HUES48 (cell line): ENCODE results near the gene TBC1D1.

Experiments used
- H3K27ac ChIP-seq: one replicate; pipeline ENCODE4 v1.7.0; 2013; ENCODE audit warnings: low read depth, low read length, inconsistent platforms
- H3K27me3 ChIP-seq: 2 replicates; pipeline ENCODE4 v1.6.1; 2013; ENCODE audit warnings: mild to moderate bottlenecking, low read length; ENCODE audit not compliant: control insufficient read depth, insufficient read depth
- H3K36me3 ChIP-seq: 2 replicates; pipeline ENCODE4 v1.6.1; 2013; ENCODE audit warnings: low read length; ENCODE audit not compliant: control insufficient read depth, insufficient read depth
- H3K4me1 ChIP-seq: 2 replicates; pipeline ENCODE4 v1.6.1; 2013; ENCODE audit warnings: mild to moderate bottlenecking, low read length; ENCODE audit not compliant: control insufficient read depth, insufficient read depth
- H3K4me3 ChIP-seq: 2 replicates; pipeline ENCODE4 v1.5.1; 2013; ENCODE audit warnings: mild to moderate bottlenecking, low read depth, low read length
- H3K9ac ChIP-seq: 2 replicates; pipeline ENCODE4 v1.6.1; 2013; ENCODE audit warnings: mild to moderate bottlenecking, low read depth, low read length, moderate library complexity
- H3K9me3 ChIP-seq: 2 replicates; pipeline ENCODE4 v1.6.1; 2013; ENCODE audit warnings: low read length; ENCODE audit not compliant: control insufficient read depth, insufficient read depth

The TBC1D1 gene

GRCh38 chr4:37865450-37865849 lies 25.4 kb upstream of the TBC1D1 start:
- H3K9me3 ChIP-seq: no peaks in the 10 kb centered on the region
- H3K36me3 ChIP-seq: peaks cover 13% of the 10 kb centered on the region
- H3K4me1 ChIP-seq: no peaks in the 10 kb centered on the region
- H3K27me3 ChIP-seq: no peaks in the 10 kb centered on the region
- H3K9ac ChIP-seq: no peak overlapping the region
- H3K27ac ChIP-seq: no peak overlapping the region
- H3K4me3 ChIP-seq: no peak overlapping the region

- Histone ChIP-seq H3K4me1 (no peaks in the 10 kb centered on the region), H3K4me3 (no peak overlapping the region), H3K27ac (no peak overlapping the region), H3K27me3 (no peaks in the 10 kb centered on the region), H3K9me3 (no peaks in the 10 kb centered on the region), H3K9ac (no peak overlapping the region), H3K36me3 (peaks cover under 1% of the 10 kb centered on the region)
These were observed 23.8 kb upstream of the TBC1D1 start for GRCh38 chr4:37867102-37867501.

- no peaks in the 10 kb centered on the region for H3K4me1 ChIP-seq
- no peak overlapping the region for H3K4me3 ChIP-seq
- no peaks in the 10 kb centered on the region for H3K9me3 ChIP-seq
- H3K36me3 ChIP-seq: no peaks in the 10 kb centered on the region; the same call in 1 of the 2 replicates
- no peak overlapping the region for H3K9ac ChIP-seq
- H3K27me3 ChIP-seq: no peaks in the 10 kb centered on the region
- H3K27ac ChIP-seq: no peak overlapping the region
These were observed 22.6 kb upstream of the TBC1D1 start for GRCh38 chr4:37868238-37868637.

GRCh38 chr4:37872310-37872988 lies 18.4 kb upstream of the TBC1D1 start:
- Histone ChIP-seq H3K4me1 (no peaks in the 10 kb centered on the region), H3K9me3 (no peaks in the 10 kb centered on the region), H3K27me3 (no peaks in the 10 kb centered on the region), H3K4me3 (no peak overlapping the region), H3K36me3 (no peaks in the 10 kb centered on the region), H3K9ac (no peak overlapping the region), H3K27ac (no peak overlapping the region)

- Histone ChIP-seq H3K27me3 (no peaks in the 10 kb centered on the region), H3K27ac (no peak overlapping the region), H3K9me3 (no peaks in the 10 kb centered on the region), H3K4me1 (no peaks in the 10 kb centered on the region), H3K4me3 (no peak overlapping the region), H3K36me3 (no peaks in the 10 kb centered on the region), H3K9ac (no peak overlapping the region)
These were observed 17.5 kb upstream of the TBC1D1 start for GRCh38 chr4:37873386-37873785.

- H3K27ac ChIP-seq: no peak overlapping the region
These were observed 14.7 kb upstream of the TBC1D1 start for GRCh38 chr4:37876156-37876555.

GRCh38 chr4:37879365-37879764 lies 11.5 kb upstream of the TBC1D1 start:
- Histone ChIP-seq H3K4me3 (no peak overlapping the region), H3K36me3 (no peaks in the 10 kb centered on the region), H3K27ac (no peak overlapping the region), H3K4me1 (no peaks in the 10 kb centered on the region), H3K27me3 (no peaks in the 10 kb centered on the region), H3K9me3 (no peaks in the 10 kb centered on the region), H3K9ac (no peak overlapping the region)

More at GRCh38 chr4:37876156-37876555, 14.7 kb upstream of the TBC1D1 start:
- Histone ChIP-seq H3K9me3 (no peaks in the 10 kb centered on the region), H3K4me3 (no peak overlapping the region), H3K9ac (no peak overlapping the region), H3K36me3 (no peaks in the 10 kb centered on the region), H3K27me3 (no peaks in the 10 kb centered on the region), H3K4me1 (no peaks in the 10 kb centered on the region)

- Histone ChIP-seq H3K4me3 (no peak overlapping the region), H3K27ac (no peak overlapping the region), H3K27me3 (no peaks in the 10 kb centered on the region), H3K9me3 (no peaks in the 10 kb centered on the region), H3K36me3 (no peaks in the 10 kb centered on the region), H3K4me1 (no peaks in the 10 kb centered on the region), H3K9ac (no peak overlapping the region)
These were observed 9.1 kb upstream of the TBC1D1 start for GRCh38 chr4:37881811-37882210.

- no peak overlapping the region for H3K9ac ChIP-seq
- H3K9me3 ChIP-seq: no peaks in the 10 kb centered on the region
- no peak overlapping the region for H3K4me3 ChIP-seq
- no peak overlapping the region for H3K27ac ChIP-seq
- H3K27me3 ChIP-seq: peaks cover 7% of the 10 kb centered on the region
- no peaks in the 10 kb centered on the region for H3K36me3 ChIP-seq
- no peaks in the 10 kb centered on the region for H3K4me1 ChIP-seq
These were observed 8.1 kb upstream of the TBC1D1 start for GRCh38 chr4:37882665-37883296.

GRCh38 chr4:37884855-37885487 lies 5.9 kb upstream of the TBC1D1 start:
- H3K36me3 ChIP-seq: no peaks in the 10 kb centered on the region

GRCh38 chr4:37885496-37885895 lies 5.4 kb upstream of the TBC1D1 start:
- H3K4me1 ChIP-seq: 0 out of 2 replicates have a peak, but pooled peaks cover 7% of the 10 kb centered on the region
- H3K27ac ChIP-seq: no peak overlapping the region
- H3K4me3 ChIP-seq: no peak overlapping the region
- no peaks in the 10 kb centered on the region for H3K9me3 ChIP-seq
- peaks cover 34% of the 10 kb centered on the region for H3K27me3 ChIP-seq
- H3K9ac ChIP-seq: no peak overlapping the region
- no peaks in the 10 kb centered on the region for H3K36me3 ChIP-seq

More at GRCh38 chr4:37884855-37885487, 5.9 kb upstream of the TBC1D1 start:
- H3K4me1 ChIP-seq: 0 out of 2 replicates have a peak, but pooled peaks cover 2% of the 10 kb centered on the region
- H3K4me3 ChIP-seq: no peak overlapping the region
- H3K9ac ChIP-seq: no peak overlapping the region
- peaks cover 28% of the 10 kb centered on the region for H3K27me3 ChIP-seq
- no peak overlapping the region for H3K27ac ChIP-seq
- H3K9me3 ChIP-seq: no peaks in the 10 kb centered on the region
